ENCODE results near the gene PDE8B.

The PDE8B gene

DNA sequence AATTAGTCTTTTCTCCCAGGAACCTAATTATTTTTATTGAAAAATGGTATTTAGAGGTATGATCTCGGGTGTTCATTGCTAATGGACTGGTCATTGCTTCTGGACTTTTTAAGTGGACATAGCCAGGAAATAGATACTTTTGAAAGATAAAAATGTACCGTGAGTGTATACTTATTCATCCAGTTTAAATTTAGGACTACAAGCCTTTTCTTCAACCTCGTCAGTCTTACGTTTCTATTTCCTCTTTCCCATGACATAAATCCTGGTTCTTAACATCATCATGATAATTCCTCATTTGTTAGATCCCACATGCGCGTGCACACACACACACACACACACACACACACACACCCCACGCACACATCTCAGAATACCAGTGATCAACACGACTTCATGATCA, 15.1 kb downstream of the PDE8B start (continued):
- TF ChIP-seq POU6F1 (CRISPR knock-in tag; IDR thresholded peaks at IDR 0.05; ENCODE audit: borderline replicate concordance, low read depth), result no peak
- TF ChIP-seq ZNF565 (CRISPR knock-in tag; conservative IDR thresholded peaks at IDR 0.05; ENCODE audit: low read depth), result no peak
- no peak for TF ChIP-seq TCF4 (CRISPR knock-in tag; IDR thresholded peaks at IDR 0.05; ENCODE audit: borderline replicate concordance)
- no peak for TF ChIP-seq ZFP30 (CRISPR knock-in tag; IDR thresholded peaks at IDR 0.05)
- TF ChIP-seq PATZ1 (CRISPR knock-in tag; IDR thresholded peaks at IDR 0.05; ENCODE audit: borderline replicate concordance), result no peak
- TF ChIP-seq PPARA (CRISPR knock-in tag; IDR thresholded peaks at IDR 0.05; ENCODE audit: borderline replicate concordance), result no peak
- TF ChIP-seq ZNF70 (CRISPR knock-in tag; IDR thresholded peaks at IDR 0.05), result no peak
- no peak for TF ChIP-seq ZFP3 (CRISPR knock-in tag; IDR thresholded peaks at IDR 0.05)

GRCh38 chr5:77229887-77230286, 19.4 kb downstream of the PDE8B start:
- ATAC-seq, result no peak
- TF ChIP-seq SNAI2 (CRISPR knock-in tag; IDR thresholded peaks at IDR 0.05), result no peak
- no peak for TF ChIP-seq TSHZ2 (CRISPR knock-in tag; IDR thresholded peaks at IDR 0.05)
- no peak for TF ChIP-seq POU6F1 (CRISPR knock-in tag; IDR thresholded peaks at IDR 0.05; ENCODE audit: borderline replicate concordance, low read depth)
- no peak for TF ChIP-seq ZC3H10 (CRISPR knock-in tag; IDR thresholded peaks at IDR 0.05)
- no peak for TF ChIP-seq ZNF70 (CRISPR knock-in tag; IDR thresholded peaks at IDR 0.05)
- TF ChIP-seq CSDC2 (CRISPR knock-in tag; IDR thresholded peaks at IDR 0.05), result no peak
- no peak for TF ChIP-seq BACH2 (CRISPR knock-in tag; IDR thresholded peaks at IDR 0.05; ENCODE audit: borderline replicate concordance)
- TF ChIP-seq CREB5 (CRISPR knock-in tag; IDR thresholded peaks at IDR 0.05; ENCODE audit: low read depth), result no peak
- no peak for TF ChIP-seq ZFP30 (CRISPR knock-in tag; IDR thresholded peaks at IDR 0.05)
- no peak for TF ChIP-seq TCF4 (CRISPR knock-in tag; IDR thresholded peaks at IDR 0.05; ENCODE audit: borderline replicate concordance)
- TF ChIP-seq, protein P1, sequence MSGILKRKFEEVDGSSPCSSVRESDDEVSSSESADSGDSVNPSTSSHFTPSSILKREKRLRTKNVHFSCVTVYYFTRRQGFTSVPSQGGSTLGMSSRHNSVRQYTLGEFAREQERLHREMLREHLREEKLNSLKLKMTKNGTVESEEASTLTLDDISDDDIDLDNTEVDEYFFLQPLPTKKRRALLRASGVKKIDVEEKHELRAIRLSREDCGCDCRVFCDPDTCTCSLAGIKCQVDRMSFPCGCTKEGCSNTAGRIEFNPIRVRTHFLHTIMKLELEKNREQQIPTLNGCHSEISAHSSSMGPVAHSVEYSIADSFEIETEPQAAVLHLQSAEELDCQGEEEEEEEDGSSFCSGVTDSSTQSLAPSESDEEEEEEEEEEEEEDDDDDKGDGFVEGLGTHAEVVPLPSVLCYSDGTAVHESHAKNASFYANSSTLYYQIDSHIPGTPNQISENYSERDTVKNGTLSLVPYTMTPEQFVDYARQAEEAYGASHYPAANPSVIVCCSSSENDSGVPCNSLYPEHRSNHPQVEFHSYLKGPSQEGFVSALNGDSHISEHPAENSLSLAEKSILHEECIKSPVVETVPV (CRISPR knock-in tag; IDR thresholded peaks at IDR 0.05), result no peak
- no peak for TF ChIP-seq RARB (CRISPR knock-in tag; IDR thresholded peaks at IDR 0.05)
- no peak for TF ChIP-seq ZNF565 (CRISPR knock-in tag; conservative IDR thresholded peaks at IDR 0.05; ENCODE audit: low read depth)
- TF ChIP-seq ZNF8 (CRISPR knock-in tag; IDR thresholded peaks at IDR 0.05), result no peak

DNA sequence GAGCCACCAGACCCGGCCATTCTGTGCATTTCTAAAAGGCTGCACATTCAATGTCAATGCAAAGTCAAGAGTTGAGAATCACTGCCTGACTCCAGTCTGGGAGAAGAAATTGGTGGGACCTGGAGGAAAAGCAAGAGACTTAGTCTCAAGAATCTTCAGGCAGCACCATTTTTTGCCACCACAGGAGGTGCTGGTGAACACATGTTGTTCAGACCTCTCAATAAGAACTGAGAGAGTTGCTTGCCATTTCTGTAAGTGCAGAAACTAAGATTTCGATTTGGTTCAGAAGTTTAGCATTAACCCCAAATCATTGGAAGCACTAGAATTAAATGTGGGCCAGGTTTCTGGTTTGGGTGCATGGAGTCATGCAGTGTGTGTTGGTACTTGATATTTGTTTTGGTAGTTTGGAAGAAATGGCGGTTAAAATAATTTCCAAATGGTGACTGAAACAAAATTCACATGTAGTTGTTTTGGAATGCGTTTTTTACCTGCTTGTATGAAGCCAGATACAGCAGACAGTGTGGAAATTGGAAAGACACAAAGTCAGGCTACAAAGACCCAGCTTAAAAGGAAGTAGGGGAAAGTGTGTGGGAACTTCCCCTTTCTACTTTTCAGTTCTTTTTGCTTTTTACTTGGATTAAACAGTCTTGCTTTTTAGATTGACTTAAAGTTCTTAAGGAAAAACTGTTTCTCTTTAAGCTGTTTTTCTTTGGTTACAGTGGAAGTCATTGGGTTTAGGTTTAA, 20.4 kb downstream of the PDE8B start:
- ATAC-seq, result no peak
- TF ChIP-seq ISL1 (CRISPR knock-in tag; IDR thresholded peaks at IDR 0.05) (no peak), ZFP30 (CRISPR knock-in tag; IDR thresholded peaks at IDR 0.05) (no peak), TCF4 (CRISPR knock-in tag; IDR thresholded peaks at IDR 0.05; ENCODE audit: borderline replicate concordance) (no peak), TSHZ2 (CRISPR knock-in tag; IDR thresholded peaks at IDR 0.05) (no peak), PPARA (CRISPR knock-in tag; IDR thresholded peaks at IDR 0.05; ENCODE audit: borderline replicate concordance) (no peak), CSDC2 (CRISPR knock-in tag; IDR thresholded peaks at IDR 0.05) (no peak), SNAI2 (CRISPR knock-in tag; IDR thresholded peaks at IDR 0.05) (no peak), GLIS3 (CRISPR knock-in tag; IDR thresholded peaks at IDR 0.05) (no peak), ZFP3 (CRISPR knock-in tag; IDR thresholded peaks at IDR 0.05) (no peak), OSR1 (CRISPR knock-in tag; IDR thresholded peaks at IDR 0.05) (no peak), BACH2 (CRISPR knock-in tag; IDR thresholded peaks at IDR 0.05; ENCODE audit: borderline replicate concordance) (no peak), ZNF8 (CRISPR knock-in tag; IDR thresholded peaks at IDR 0.05) (no peak), ZNF565 (CRISPR knock-in tag; conservative IDR thresholded peaks at IDR 0.05; ENCODE audit: low read depth) (no peak)
